Measurements from ENCODE around the gene FBN3. TPM values are rescaled to one million over a fixed set of nuclear protein-coding genes. Genes with fewer than 3 reads are reported as not detected.

Gene FBN3
- total RNA-seq, 1 donor from 2014 or later = 0.57 TPM

- Mint-ChIP-seq H3K4me3 (ENCODE audit: unreplicated experiment) (no peak overlapping the region), H3K9me3 (ENCODE audit: low read depth) (no peaks in the 10 kb centered on the region), H3K27ac (ENCODE audit: unreplicated experiment) (no peak overlapping the region), H3K27me3 (ENCODE audit: low read depth) (peaks cover 4% of the 10 kb centered on the region), H3K4me1 (ENCODE audit: low read depth) (no peaks in the 10 kb centered on the region), H3K36me3 (ENCODE audit: low read depth) (no peaks in the 10 kb centered on the region)
- DNase-seq (ENCODE audit: low spot score) = no peak
- no peak for TF ChIP-seq CTCF (IDR thresholded peaks at IDR 0.05)
Measured at GRCh38 chr19:8185343-8186068, 36.1 kb upstream of the FBN3 start.

- Mint-ChIP-seq H3K9me3 (ENCODE audit: low read depth) (no peaks in the 10 kb centered on the region), H3K36me3 (ENCODE audit: low read depth) (no peaks in the 10 kb centered on the region), H3K4me1 (ENCODE audit: low read depth) (no peaks in the 10 kb centered on the region), H3K27me3 (ENCODE audit: low read depth) (peaks cover 4% of the 10 kb centered on the region), H3K27ac (ENCODE audit: unreplicated experiment) (no peak overlapping the region), H3K4me3 (ENCODE audit: unreplicated experiment) (no peak overlapping the region)
- no peak for DNase-seq (ENCODE audit: low spot score)
- no peak for TF ChIP-seq CTCF (IDR thresholded peaks at IDR 0.05)
Measured at GRCh38 chr19:8184274-8184673, 34.9 kb upstream of the FBN3 start.

- no peak overlapping the region for H3K4me3 Mint-ChIP-seq (ENCODE audit: unreplicated experiment)
- no peaks in the 10 kb centered on the region for H3K36me3 Mint-ChIP-seq (ENCODE audit: low read depth)
- no peak for TF ChIP-seq CTCF (IDR thresholded peaks at IDR 0.05)
- H3K9me3 Mint-ChIP-seq (ENCODE audit: low read depth) = no peaks in the 10 kb centered on the region
- no peak overlapping the region for H3K27ac Mint-ChIP-seq (ENCODE audit: unreplicated experiment)
- no peaks in the 10 kb centered on the region for H3K27me3 Mint-ChIP-seq (ENCODE audit: low read depth)
- no peak for DNase-seq (ENCODE audit: low spot score)
- H3K4me1 Mint-ChIP-seq (ENCODE audit: low read depth) = no peaks in the 10 kb centered on the region
Measured at GRCh38 chr19:8180018-8180417, 30.6 kb upstream of the FBN3 start.

- H3K27me3 Mint-ChIP-seq (ENCODE audit: low read depth) = no peaks in the 10 kb centered on the region
- no peaks in the 10 kb centered on the region for H3K4me1 Mint-ChIP-seq (ENCODE audit: low read depth)
- TF ChIP-seq CTCF (IDR thresholded peaks at IDR 0.05) = no peak
- no peaks in the 10 kb centered on the region for H3K36me3 Mint-ChIP-seq (ENCODE audit: low read depth)
- H3K27ac Mint-ChIP-seq (ENCODE audit: unreplicated experiment) = no peak overlapping the region
- H3K4me3 Mint-ChIP-seq (ENCODE audit: unreplicated experiment) = no peak overlapping the region
- H3K9me3 Mint-ChIP-seq (ENCODE audit: low read depth) = no peaks in the 10 kb centered on the region
- DNase-seq (ENCODE audit: low spot score) = no peak
Measured at GRCh38 chr19:8174706-8175105, 25.3 kb upstream of the FBN3 start.

- Mint-ChIP-seq H3K4me3 (ENCODE audit: unreplicated experiment) (no peak overlapping the region), H3K9me3 (ENCODE audit: low read depth) (no peaks in the 10 kb centered on the region), H3K36me3 (ENCODE audit: low read depth) (no peaks in the 10 kb centered on the region), H3K4me1 (ENCODE audit: low read depth) (no peaks in the 10 kb centered on the region), H3K27me3 (ENCODE audit: low read depth) (no peaks in the 10 kb centered on the region), H3K27ac (ENCODE audit: unreplicated experiment) (no peak overlapping the region)
- DNase-seq (ENCODE audit: low spot score) = no peak
- no peak for TF ChIP-seq CTCF (IDR thresholded peaks at IDR 0.05)
Measured at GRCh38 chr19:8168537-8168936, 19.1 kb upstream of the FBN3 start.

All from chondrocyte (in vitro differentiated cells).